AG04450 (cell line): ENCODE measurements around the gene CYP1A2. TPM values are rescaled to one million over a fixed set of nuclear protein-coding genes. Genes with fewer than 3 reads are reported as not detected.

Source experiments
- CTCF ChIA-PET: fragments of 300-600, 350-600 bp; formaldehyde crosslinking; extraction: SDS; loops from one replicate; lab custom pipeline; 2022; ENCODE audit warnings: antibody characterized with exemption, inconsistent platforms; lab: Charles Lee
- POLR2A ChIA-PET: fragments of 350-600 bp; formaldehyde crosslinking; extraction: SDS; loops from one replicate; lab custom pipeline; 2021; ENCODE audit warnings: antibody characterized with exemption, inconsistent platforms; lab: Yijun Ruan, JAX
- DNase-seq: peaks from one replicate; pipeline ENCODE4 v3.0.0-alpha.2; 2011; ENCODE audit warnings: low read depth, low spot score
- H3K27ac ChIP-seq: one replicate; pipeline ENCODE4 v1.5.1; 2012; ENCODE audit warnings: low read depth, low read length, control low read depth
- H3K27me3 ChIP-seq: one replicate; pipeline ENCODE4 v1.6.0; 2012; ENCODE audit warnings: low read length; ENCODE audit not compliant: control insufficient read depth, insufficient read depth
- H3K4me3 ChIP-seq: 2 replicates; pipeline ENCODE4 v1.5.1; 2011; ENCODE audit warnings: mild to moderate bottlenecking, low read depth, low read length, control low read depth
- H3K9me3 ChIP-seq: 2 replicates; pipeline ENCODE4 v1.5.1; 2012; ENCODE audit warnings: low read length; ENCODE audit not compliant: control insufficient read depth, insufficient read depth
- CTCF ChIP-seq: IDR thresholded peaks from 2 replicates; pipeline ENCODE4 v1.5.1; 2011; ENCODE audit warnings: low read depth, low read length, control low read depth, inconsistent platforms
- polyA plus RNA-seq: library from polyadenylated mRNA; depleted of rRNA; stranded (reverse); fragments of >200 nt; gene quantifications from 2 replicates; pipeline ENCODE4 v1.2.3, GENCODE V29; 2011; rRNA removed
- small RNA-seq: library from RNA; depleted of rRNA; stranded (forward); fragments of <200 nt; gene quantifications from one replicate; pipeline ENCODE3, GENCODE V24; 2012; ENCODE audit warnings: low read depth; ENCODE audit not compliant: insufficient read length

Gene CYP1A2
- polyA plus RNA-seq, 1 experiment, result not detected

GRCh38 chr15:74804935-74805334 is 56.3 kb downstream of the CYP1A2 start:
- no peak for TF ChIP-seq CTCF
- H3K4me3 ChIP-seq, result no peak overlapping the region
- CTCF ChIA-PET, result interaction anchor here (0.9 to 1.9 kb wide), 2 partner anchors 12 to 36 kb away, joined by 6 read pairs; no protein-coding TSS in a partner anchor
- H3K27me3 ChIP-seq, result no peaks in the 10 kb centered on the region
- no peak for DNase-seq
- POLR2A ChIA-PET, result interaction anchor here (0.6 kb wide), 1 partner anchor 149 kb away, joined by 5 read pairs; no protein-coding TSS in a partner anchor
- no peak overlapping the region for H3K27ac ChIP-seq
- no peaks in the 10 kb centered on the region; the same call in 1 of the 2 replicates for H3K9me3 ChIP-seq

Small RNAs within 50 kb of the gene (small RNA-seq; reads per million reads assigned to genes)
- not detected for gene MIR4513

Other genes starting within 250 kb of the CYP1A2 start
- gene ARID3B, start 207.6 kb upstream of the CYP1A2 start, polyA plus RNA-seq, result 1.6 and 2.4 TPM in 2 replicates
- gene CLK3, start 133.0 kb upstream of the CYP1A2 start, polyA plus RNA-seq, result 34.9 and 41.2 TPM in 2 replicates
- 37.1 and 43.6 TPM in 2 replicates for gene EDC3, start 52.8 kb upstream of the CYP1A2 start, polyA plus RNA-seq
- 0.04 TPM in 1 of 2 replicates, not detected in the other for gene CYP1A1, start 23.3 kb upstream of the CYP1A2 start, polyA plus RNA-seq
- gene CSK, start 33.2 kb downstream of the CYP1A2 start, polyA plus RNA-seq, result 17.2 and 25.1 TPM in 2 replicates
- gene LMAN1L, start 64.0 kb downstream of the CYP1A2 start, polyA plus RNA-seq, result not detected in 2 replicates
- gene CPLX3, start 77.8 kb downstream of the CYP1A2 start, polyA plus RNA-seq, result not detected in 2 replicates
- gene ULK3, start 94.3 kb downstream of the CYP1A2 start, polyA plus RNA-seq, result 14.2 and 18.6 TPM in 2 replicates
- 116 and 127 TPM in 2 replicates for gene SCAMP2, start 124.5 kb downstream of the CYP1A2 start, polyA plus RNA-seq
- gene MPI, start 141.2 kb downstream of the CYP1A2 start, polyA plus RNA-seq, result 55.5 and 69.4 TPM in 2 replicates
- 38.2 and 43.2 TPM in 2 replicates for gene FAM219B, start 158.0 kb downstream of the CYP1A2 start, polyA plus RNA-seq
- 134 and 147 TPM in 2 replicates for gene COX5A, start 189.2 kb downstream of the CYP1A2 start, polyA plus RNA-seq
- gene RPP25, start 207.9 kb downstream of the CYP1A2 start, polyA plus RNA-seq, result 0.25 and 0.31 TPM in 2 replicates
- 2.1 TPM in 2 replicates for gene SCAMP5, start 246.7 kb downstream of the CYP1A2 start, polyA plus RNA-seq